WERI-Rb-1 (cell line): ENCODE data around the gene SENP5.

Source experiments
- DNase-seq: peaks from one replicate; pipeline ENCODE4 v3.0.0-alpha.2; 2020
- H3K27ac ChIP-seq: fragments of 250-450 bp; sonication (Bioruptor Pico); 2 replicates; pipeline ENCODE4 v1.5.1; 2020; ENCODE audit warnings: mild to moderate bottlenecking, moderate library complexity
- H3K27me3 ChIP-seq: fragments of 250-450 bp; sonication (Bioruptor Pico); 2 replicates; pipeline ENCODE4 v1.5.1; 2021; ENCODE audit warnings: mild to moderate bottlenecking, low read depth, moderate library complexity; ENCODE audit not compliant: insufficient read depth, severe bottlenecking
- H3K36me3 ChIP-seq: fragments of 250-450 bp; sonication (Bioruptor Pico); 2 replicates; pipeline ENCODE4 v1.5.1; 2020; ENCODE audit warnings: mild to moderate bottlenecking, moderate library complexity
- H3K4me3 ChIP-seq: 2 replicates; pipeline ENCODE4 v1.5.1; 2011; ENCODE audit warnings: low read depth, mild to moderate bottlenecking, control low read depth, low read length
- H3K9me3 ChIP-seq: fragments of 250-450 bp; sonication (Bioruptor Pico); 2 replicates; pipeline ENCODE4 v1.5.1; 2021; ENCODE audit warnings: mild to moderate bottlenecking, moderate library complexity; ENCODE audit not compliant: severe bottlenecking
- CTCF ChIP-seq: IDR thresholded peaks from 2 replicates; pipeline ENCODE4 v1.5.1; 2011; ENCODE audit warnings: low read depth, mild to moderate bottlenecking, control low read depth, inconsistent platforms, low read length

SENP5 gene

GRCh38 chr3:196967412-196968232 lies 99.9 kb downstream of the SENP5 start:
- Histone ChIP-seq H3K27ac (no peak overlapping the region), H3K4me3 (no peak overlapping the region), H3K9me3 (no peaks in the 10 kb centered on the region), H3K27me3 (no peaks in the 10 kb centered on the region), H3K36me3 (no peaks in the 10 kb centered on the region)
- DNase-seq = no peak
- TF ChIP-seq CTCF = no peak

GRCh38 chr3:196968233-196969133 lies 100.8 kb downstream of the SENP5 start, which contains the start of gene PIGZ:
PIGZ (minus strand) TSS chr3:196968833; CDS start chr3:196952031, 16,802 bp downstream.
- Histone ChIP-seq H3K4me3 (peak within 1 kb of the TSS; percentile 52), H3K27ac (no peak within 1 kb of the TSS; the same call in 1 of the 2 replicates)
- no peak for DNase-seq

GRCh38 chr3:196969134-196969659 lies 101.5 kb downstream of the SENP5 start:
- Histone ChIP-seq H3K4me3 (peak overlapping the region; percentile 52), H3K27me3 (no peaks in the 10 kb centered on the region), H3K27ac (no peak overlapping the region; the same call in 1 of the 2 replicates), H3K36me3 (no peaks in the 10 kb centered on the region), H3K9me3 (no peaks in the 10 kb centered on the region)
- no peak for DNase-seq
- TF ChIP-seq CTCF = no peak

More at GRCh38 chr3:196968233-196969133, 100.8 kb downstream of the SENP5 start, which contains the start of gene PIGZ:
- no peak for TF ChIP-seq CTCF
- no peaks in the 10 kb centered on the region for H3K36me3 ChIP-seq
- H3K9me3 ChIP-seq = no peaks in the 10 kb centered on the region
- H3K27me3 ChIP-seq = no peaks in the 10 kb centered on the region

GRCh38 chr3:196969660-196970546 lies 102.2 kb downstream of the SENP5 start:
- Histone ChIP-seq H3K9me3 (no peaks in the 10 kb centered on the region), H3K27me3 (no peaks in the 10 kb centered on the region), H3K27ac (no peak overlapping the region; the same call in 1 of the 2 replicates), H3K4me3 (peak overlapping the region; percentile 52), H3K36me3 (no peaks in the 10 kb centered on the region)
- peak; percentile 23 for DNase-seq
- TF ChIP-seq CTCF = peak; percentile 65

GRCh38 chr3:196970547-196971093 lies 102.9 kb downstream of the SENP5 start:
- no peak overlapping the region for H3K4me3 ChIP-seq
- no peaks in the 10 kb centered on the region for H3K9me3 ChIP-seq
- no peaks in the 10 kb centered on the region for H3K27me3 ChIP-seq
- H3K27ac ChIP-seq = no peak overlapping the region
- H3K36me3 ChIP-seq = no peaks in the 10 kb centered on the region
- no peak for TF ChIP-seq CTCF
- DNase-seq = no peak
